Testis (tissue), 2 donors: ENCODE measurements around the gene MTMR6.

Experiments used
- CTCF ChIP-seq, 3 experiments: fragments of 450-650 bp in 2 of 3; fragments of 200-600 bp in 1 of 3; sonication (generic) in 1 of 3; IDR thresholded peaks; one replicate each; pipeline ENCODE4 v1.5.1; 2016 to 2019; ENCODE audit warnings: antibody characterized with exemption in 3 of 3, mild to moderate bottlenecking in 2 of 3, moderate library complexity in 1 of 3
- POLR2A ChIP-seq: fragments of 450-650 bp; IDR thresholded peaks from one replicate; pipeline ENCODE4 v1.6.1; 2017; ENCODE audit warnings: antibody characterized with exemption, mild to moderate bottlenecking, moderate library complexity

GRCh38 chr13:25204863-25205262, 82.4 kb downstream of the MTMR6 start:
- no peak for TF ChIP-seq CTCF (IDR thresholded peaks at IDR 0.05)
- TF ChIP-seq POLR2A: no peak
